HCT116 (cell line): ENCODE results near the gene PRLR. TPM values are rescaled to one million over a fixed set of nuclear protein-coding genes. Genes with fewer than 3 reads are reported as not detected.

Source experiments
- ATAC-seq: fragments of 200-7000 bp; cut with Tn5 transposase; 2 replicates; pipeline ENCODE4 v1.9.1; 2020; ENCODE audit warnings: mild to moderate bottlenecking, moderate library complexity
- BruUV-seq: library from RNA; stranded (reverse); fragments of 400-500 nt; replicated peaks from 2 replicates; lab custom pipeline; 2021; lab: Mats Ljungman, UMichigan
- CTCF ChIA-PET: fragments of 300-600 bp; sonication (Branson Sonifier 250); formaldehyde crosslinking; loops from one replicate; lab custom pipeline; 2021; ENCODE audit warnings: antibody characterized with exemption; lab: Charles Lee
- POLR2A ChIA-PET: fragments of 300-600, 350-600 bp; sonication (Branson Sonifier 250); formaldehyde crosslinking; loops from one replicate; lab custom pipeline; 2021; ENCODE audit warnings: antibody characterized with exemption; lab: Charles Lee
- RAD21 ChIA-PET, 2 experiments: fragments of 300-600 bp; sonication (Branson Sonifier 250); formaldehyde crosslinking; loops; one replicate each; lab custom pipeline; 2023; ENCODE audit warnings: low total read pairs in 2 of 2; ENCODE audit not compliant: uncharacterized antibody in 2 of 2, unreplicated experiment in 2 of 2, low non-redundant PET in 1 of 2; lab: Charles Lee
- DNase-seq: peaks from one replicate; pipeline ENCODE4 v3.0.0-alpha.2; 2010; ENCODE audit warnings: low read depth, low spot score
- H2AFZ ChIP-seq: fragments of 200-600 bp; shearing (Covaris generic), sonication (generic); 2 replicates; pipeline ENCODE4 v1.6.1; 2017; ENCODE audit warnings: low read depth, mixed run types, mixed read lengths, antibody characterized with exemption, low read length; ENCODE audit not compliant: poor library complexity, severe bottlenecking
- H3K27ac ChIP-seq: 2 replicates; pipeline ENCODE4 v1.5.1; 2012; ENCODE audit warnings: low read depth, low read length
- H3K27me3 ChIP-seq: fragments of 200-600 bp; sonication (generic); 2 replicates; pipeline ENCODE4 v1.6.1; 2016; ENCODE audit warnings: mixed run types, low read length, mixed read lengths; ENCODE audit not compliant: insufficient read depth
- H3K36me3 ChIP-seq, 2 experiments: fragments of 200-500 bp in 1 of 2; fragments of 200-600 bp in 1 of 2; sonication (Bioruptor generic) in 1 of 2; sonication (generic) in 1 of 2; 2 replicates each; pipeline versions ENCODE4 v1.5.1 to v1.6.1; 2014 to 2016; ENCODE audit warnings: low read length in 2 of 2, inconsistent platforms in 1 of 2, mixed read lengths in 1 of 2, mixed run types in 1 of 2; ENCODE audit not compliant: insufficient read depth in 2 of 2, control insufficient read depth in 1 of 2
- H3K4me1 ChIP-seq, 2 experiments: fragments of 200-600 bp in 1 of 2; sonication (generic) in 1 of 2; 2 replicates each; pipeline versions ENCODE4 v1.5.1 to v1.6.1; 2012 to 2017; ENCODE audit warnings: low read length in 2 of 2, inconsistent platforms in 1 of 2, mild to moderate bottlenecking in 1 of 2, mixed read lengths in 1 of 2, mixed run types in 1 of 2, moderate library complexity in 1 of 2; ENCODE audit not compliant: insufficient read depth in 2 of 2, control insufficient read depth in 1 of 2
- H3K4me2 ChIP-seq: fragments of 200-600 bp; sonication (generic); 2 replicates; pipeline ENCODE4 v1.6.1; 2017; ENCODE audit warnings: mixed run types, low read length, mixed read lengths
- H3K4me3 ChIP-seq, 2 experiments: fragments of 200-600 bp in 1 of 2; sonication (generic) in 1 of 2; replicated peaks in 1 of 2; 2 replicates each; pipeline ENCODE4 v1.5.1; 2011 to 2016; ENCODE audit warnings: low read length in 2 of 2, control low read depth in 1 of 2, low read depth in 1 of 2, mild to moderate bottlenecking in 1 of 2, mixed read lengths in 1 of 2, mixed run types in 1 of 2
- H3K79me2 ChIP-seq: fragments of 200-600 bp; sonication (generic); 2 replicates; pipeline ENCODE4 v1.6.1; 2017; ENCODE audit warnings: mild to moderate bottlenecking, mixed run types, low read length, moderate library complexity, mixed read lengths; ENCODE audit not compliant: insufficient read depth
- H3K9ac ChIP-seq: fragments of 200-600 bp; sonication (generic); 2 replicates; pipeline ENCODE4 v1.6.1; 2016; ENCODE audit warnings: low read length, mixed read lengths
- H3K9me2 ChIP-seq: fragments of 200-600 bp; sonication (generic), shearing (Covaris generic); 2 replicates; pipeline ENCODE4 v1.6.1; 2017; ENCODE audit warnings: mixed run types, mild to moderate bottlenecking, moderate library complexity; ENCODE audit not compliant: insufficient read depth
- H3K9me3 ChIP-seq, 2 experiments: fragments of 200-500 bp in 1 of 2; fragments of 200-600 bp in 1 of 2; sonication (Bioruptor generic) in 1 of 2; sonication (generic) in 1 of 2; 2 replicates each; pipeline ENCODE4 v1.6.1; 2014 to 2017; ENCODE audit warnings: low read length in 2 of 2, mixed read lengths in 2 of 2, inconsistent platforms in 1 of 2, low read depth in 1 of 2, mild to moderate bottlenecking in 1 of 2, mixed run types in 1 of 2, moderate library complexity in 1 of 2; ENCODE audit not compliant: control insufficient read depth in 1 of 2, insufficient read depth in 1 of 2
- H4K20me1 ChIP-seq: fragments of 200-600 bp; sonication (generic), shearing (Covaris generic); 2 replicates; pipeline ENCODE4 v1.6.1; 2017; ENCODE audit warnings: mixed run types, mild to moderate bottlenecking, moderate library complexity; ENCODE audit not compliant: insufficient read depth
- CBX3 ChIP-seq: IDR thresholded peaks from 2 replicates; pipeline ENCODE4 v1.6.1; 2012; ENCODE audit warnings: low read depth
- CEBPB ChIP-seq: IDR thresholded peaks from 2 replicates; pipeline ENCODE4 v1.6.1; 2012; ENCODE audit warnings: low read depth
- EGR1 ChIP-seq: IDR thresholded peaks from 2 replicates; pipeline ENCODE4 v1.6.1; 2012; ENCODE audit warnings: low read depth
- ELF1 ChIP-seq: IDR thresholded peaks from 2 replicates; pipeline ENCODE4 v1.6.1; 2012; ENCODE audit warnings: low read depth, borderline replicate concordance
- EZH2phosphoT487 ChIP-seq: fragments of 200-600 bp; IDR thresholded peaks from 2 replicates; pipeline ENCODE4 v1.6.1; 2018; ENCODE audit warnings: antibody characterized with exemption, borderline replicate concordance
- FOSL1 ChIP-seq: IDR thresholded peaks from 2 replicates; pipeline ENCODE4 v1.6.1; 2012; ENCODE audit warnings: low read depth
- JUND ChIP-seq: IDR thresholded peaks from 2 replicates; pipeline ENCODE4 v1.6.1; 2012
- POLR2A ChIP-seq: IDR thresholded peaks from 2 replicates; pipeline ENCODE4 v1.7.0; 2011; ENCODE audit warnings: borderline replicate concordance; ENCODE audit not compliant: insufficient read depth, insufficient read length; ENCODE audit errors: extremely low read depth
- POLR2AphosphoS5 ChIP-seq: IDR thresholded peaks from 2 replicates; pipeline ENCODE4 v1.6.1; 2011; ENCODE audit warnings: mild to moderate bottlenecking, low read depth, low read length, moderate library complexity
- RAD21 ChIP-seq: IDR thresholded peaks from 2 replicates; pipeline ENCODE4 v1.6.1; 2012; ENCODE audit warnings: low read depth, mild to moderate bottlenecking
- SP1 ChIP-seq: IDR thresholded peaks from 2 replicates; pipeline ENCODE4 v1.6.1; 2012; ENCODE audit warnings: low read depth
- TCF7L2 ChIP-seq: IDR thresholded peaks from 2 replicates; pipeline ENCODE4 v1.7.0; 2011; ENCODE audit warnings: borderline replicate concordance, inconsistent platforms; ENCODE audit not compliant: insufficient read depth, insufficient read length; ENCODE audit errors: extremely low read depth
- YY1 ChIP-seq: IDR thresholded peaks from 2 replicates; pipeline ENCODE4 v1.6.1; 2011; ENCODE audit warnings: low read length, low read depth, moderate library complexity, mild to moderate bottlenecking; ENCODE audit not compliant: insufficient replicate concordance; ENCODE audit errors: extremely low read depth
- ZFX ChIP-seq: fragments of 450-650 bp; IDR thresholded peaks from 2 replicates; pipeline ENCODE4 v1.6.1; 2017
- intact Hi-C: fragments of 100-400 bp; cut with micrococcal nuclease; formaldehyde crosslinking; loops from 2 replicates; pipeline ENCODE4 v1.10.0; 2022
- total RNA-seq: library from RNA; stranded (reverse); gene quantifications from one replicate; pipeline ENCODE4 v1.2.1, GENCODE V29; 2021; ENCODE audit not compliant: unreplicated experiment
- TF ChIP-seq, protein P1 (sequence below): IDR thresholded peaks from 2 replicates; pipeline ENCODE4 v1.6.1; 2011; ENCODE audit warnings: mild to moderate bottlenecking, low read length, moderate library complexity; ENCODE audit not compliant: insufficient replicate concordance; ENCODE audit errors: extremely low read depth
- TF ChIP-seq, protein P2 (sequence below): IDR thresholded peaks from 2 replicates; pipeline ENCODE4 v1.6.1; 2012
- TF ChIP-seq, protein P3 (sequence below): IDR thresholded peaks from 2 replicates; pipeline ENCODE4 v1.6.1; 2012

Gene PRLR
- total RNA-seq, 1 experiment from 2014 or later, result 0.10 TPM

DNA sequence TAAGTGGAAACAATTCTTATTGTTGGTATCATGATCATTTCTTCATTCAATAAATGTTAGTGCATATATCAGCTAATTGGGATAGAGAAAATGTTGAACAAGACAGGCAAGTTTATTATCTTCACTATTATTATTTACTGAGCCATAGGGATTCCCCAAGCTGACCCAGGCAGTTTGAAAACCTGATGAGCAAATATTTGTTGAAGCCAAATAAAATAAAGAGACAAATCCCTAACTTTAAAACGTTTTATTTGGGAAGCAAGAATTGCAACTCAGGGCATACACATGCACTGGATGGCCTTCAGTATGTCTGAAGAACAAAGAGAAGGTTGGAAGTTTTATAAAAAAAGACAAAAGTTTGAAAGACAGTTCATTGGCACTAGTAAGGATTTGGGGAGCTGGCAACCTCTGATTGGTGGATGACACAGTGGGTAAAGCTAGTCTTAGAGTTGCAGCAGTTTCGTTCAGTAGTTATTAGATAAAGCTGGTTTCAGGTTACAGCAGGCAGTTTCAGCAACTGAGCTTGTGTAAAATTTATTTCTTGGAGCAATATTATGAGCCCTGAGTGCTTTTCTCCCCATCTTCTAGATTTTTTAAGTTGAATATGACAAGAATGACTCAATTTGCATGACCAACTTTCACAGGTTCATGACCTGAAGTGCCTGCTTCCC lies 44.7 kb upstream of the PRLR start:
- ATAC-seq (no peak), DNase-seq (no peak)
- ChIA-PET POLR2A (no interaction called here), RAD21 (no interaction called here), CTCF (no interaction called here)
- H3K36me3 ChIP-seq, result no peaks in the 10 kb centered on the region
- H3K4me1 ChIP-seq, result no peaks in the 10 kb centered on the region
- no peaks in the 10 kb centered on the region for H3K27me3 ChIP-seq
- no peak overlapping the region for H3K27ac ChIP-seq
- BruUV-seq, result no TSS peak
- no peak for TF ChIP-seq POLR2AphosphoS5
- intact Hi-C loops, result no loop called here
- no peak overlapping the region for H3K9ac ChIP-seq
- H2AFZ ChIP-seq, result no peak overlapping the region
- no peak overlapping the region for H3K4me3 ChIP-seq
- H3K79me2 ChIP-seq, result no peaks in the 10 kb centered on the region
- no peaks in the 10 kb centered on the region for H3K9me2 ChIP-seq
- no peaks in the 10 kb centered on the region for H3K9me3 ChIP-seq
- no peaks in the 10 kb centered on the region for H4K20me1 ChIP-seq
- H3K4me2 ChIP-seq, result no peak overlapping the region

DNA sequence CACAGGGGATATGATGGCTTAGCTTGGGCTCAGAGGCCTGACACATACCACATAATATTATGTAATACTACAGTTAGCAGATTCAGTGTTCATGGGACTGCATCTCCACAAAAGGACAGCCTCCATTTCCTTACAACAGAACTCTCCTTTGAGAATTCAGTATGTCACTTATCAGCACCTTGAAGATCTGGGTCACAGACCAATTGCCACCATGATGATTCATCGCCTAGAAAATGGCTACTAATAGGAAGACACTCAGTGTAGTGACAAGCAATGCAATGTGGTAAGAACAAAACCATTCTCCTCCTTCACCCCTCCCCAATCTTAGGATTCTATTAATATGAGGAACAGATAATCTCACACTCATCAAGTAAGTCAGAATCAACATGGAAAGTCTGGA lies 38.7 kb upstream of the PRLR start:
- POLR2A ChIA-PET, result no interaction called here
- Histone ChIP-seq H3K9me3 (no peaks in the 10 kb centered on the region), H3K27me3 (no peaks in the 10 kb centered on the region), H3K4me3 (no peak overlapping the region), H3K9ac (no peak overlapping the region), H4K20me1 (no peaks in the 10 kb centered on the region), H3K36me3 (no peaks in the 10 kb centered on the region), H3K9me2 (no peaks in the 10 kb centered on the region), H3K27ac (no peak overlapping the region), H3K79me2 (no peaks in the 10 kb centered on the region), H2AFZ (no peak overlapping the region), H3K4me2 (no peak overlapping the region), H3K4me1 (no peaks in the 10 kb centered on the region)
- RAD21 ChIA-PET, result no interaction called here
- BruUV-seq, result no TSS peak
- ATAC-seq, result no peak
- DNase-seq, result no peak
- CTCF ChIA-PET, result no interaction called here
- no peak for TF ChIP-seq FOSL1
- TF ChIP-seq, protein P1, sequence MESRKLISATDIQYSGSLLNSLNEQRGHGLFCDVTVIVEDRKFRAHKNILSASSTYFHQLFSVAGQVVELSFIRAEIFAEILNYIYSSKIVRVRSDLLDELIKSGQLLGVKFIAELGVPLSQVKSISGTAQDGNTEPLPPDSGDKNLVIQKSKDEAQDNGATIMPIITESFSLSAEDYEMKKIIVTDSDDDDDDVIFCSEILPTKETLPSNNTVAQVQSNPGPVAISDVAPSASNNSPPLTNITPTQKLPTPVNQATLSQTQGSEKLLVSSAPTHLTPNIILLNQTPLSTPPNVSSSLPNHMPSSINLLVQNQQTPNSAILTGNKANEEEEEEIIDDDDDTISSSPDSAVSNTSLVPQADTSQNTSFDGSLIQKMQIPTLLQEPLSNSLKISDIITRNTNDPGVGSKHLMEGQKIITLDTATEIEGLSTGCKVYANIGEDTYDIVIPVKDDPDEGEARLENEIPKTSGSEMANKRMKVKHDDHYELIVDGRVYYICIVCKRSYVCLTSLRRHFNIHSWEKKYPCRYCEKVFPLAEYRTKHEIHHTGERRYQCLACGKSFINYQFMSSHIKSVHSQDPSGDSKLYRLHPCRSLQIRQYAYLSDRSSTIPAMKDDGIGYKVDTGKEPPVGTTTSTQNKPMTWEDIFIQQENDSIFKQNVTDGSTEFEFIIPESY, result no peak
- TF ChIP-seq, protein P2, sequence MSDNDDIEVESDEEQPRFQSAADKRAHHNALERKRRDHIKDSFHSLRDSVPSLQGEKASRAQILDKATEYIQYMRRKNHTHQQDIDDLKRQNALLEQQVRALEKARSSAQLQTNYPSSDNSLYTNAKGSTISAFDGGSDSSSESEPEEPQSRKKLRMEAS, result no peak
- no peak for TF ChIP-seq ELF1
- no peak for TF ChIP-seq YY1
- TF ChIP-seq RAD21, result no peak
- no peak for TF ChIP-seq POLR2AphosphoS5
- TF ChIP-seq EZH2phosphoT487, result no peak
- TF ChIP-seq CBX3, result no peak
- no peak for TF ChIP-seq JUND
- no peak for TF ChIP-seq CEBPB
- TF ChIP-seq ZFX, result no peak
- TF ChIP-seq TCF7L2, result no peak
- TF ChIP-seq, protein P3, sequence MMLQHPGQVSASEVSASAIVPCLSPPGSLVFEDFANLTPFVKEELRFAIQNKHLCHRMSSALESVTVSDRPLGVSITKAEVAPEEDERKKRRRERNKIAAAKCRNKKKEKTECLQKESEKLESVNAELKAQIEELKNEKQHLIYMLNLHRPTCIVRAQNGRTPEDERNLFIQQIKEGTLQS, result no peak
- TF ChIP-seq SP1, result no peak
- TF ChIP-seq EGR1, result no peak
- TF ChIP-seq POLR2A, result no peak
- intact Hi-C loops, result no loop called here
